ENCODE data around the gene HTRA1. TPM values are rescaled to one million over a fixed set of nuclear protein-coding genes. Genes with fewer than 3 reads are reported as not detected.

The HTRA1 gene
- total RNA-seq, 3 donors from 2014 or later, result 116 to 347 (median 152) TPM

- H3K36me3 ChIP-seq, result no peaks in the 10 kb centered on the region
- no peaks in the 10 kb centered on the region for H3K9me3 ChIP-seq
- peaks cover 0 to 3% of the 10 kb centered on the region in 2 donors for H3K4me1 ChIP-seq
- H3K27ac ChIP-seq, result no peak overlapping the region
- no peaks in the 10 kb centered on the region for H3K27me3 ChIP-seq
- TF ChIP-seq, protein P1, sequence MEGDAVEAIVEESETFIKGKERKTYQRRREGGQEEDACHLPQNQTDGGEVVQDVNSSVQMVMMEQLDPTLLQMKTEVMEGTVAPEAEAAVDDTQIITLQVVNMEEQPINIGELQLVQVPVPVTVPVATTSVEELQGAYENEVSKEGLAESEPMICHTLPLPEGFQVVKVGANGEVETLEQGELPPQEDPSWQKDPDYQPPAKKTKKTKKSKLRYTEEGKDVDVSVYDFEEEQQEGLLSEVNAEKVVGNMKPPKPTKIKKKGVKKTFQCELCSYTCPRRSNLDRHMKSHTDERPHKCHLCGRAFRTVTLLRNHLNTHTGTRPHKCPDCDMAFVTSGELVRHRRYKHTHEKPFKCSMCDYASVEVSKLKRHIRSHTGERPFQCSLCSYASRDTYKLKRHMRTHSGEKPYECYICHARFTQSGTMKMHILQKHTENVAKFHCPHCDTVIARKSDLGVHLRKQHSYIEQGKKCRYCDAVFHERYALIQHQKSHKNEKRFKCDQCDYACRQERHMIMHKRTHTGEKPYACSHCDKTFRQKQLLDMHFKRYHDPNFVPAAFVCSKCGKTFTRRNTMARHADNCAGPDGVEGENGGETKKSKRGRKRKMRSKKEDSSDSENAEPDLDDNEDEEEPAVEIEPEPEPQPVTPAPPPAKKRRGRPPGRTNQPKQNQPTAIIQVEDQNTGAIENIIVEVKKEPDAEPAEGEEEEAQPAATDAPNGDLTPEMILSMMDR (IDR thresholded peaks at IDR 0.05), result no peak
- TF ChIP-seq POLR2A (IDR thresholded peaks at IDR 0.05) (no peak), POLR2AphosphoS5 (IDR thresholded peaks at IDR 0.05) (no peak)
- H3K4me3 ChIP-seq, result no peak overlapping the region
- no peak for DNase-seq (ENCODE audit: low spot score in 2 of 2)
- intact Hi-C loops (cut with DNase I; ENCODE audit: low total_unique reads), result no loop called here
Observed at GRCh38 chr10:122477436-122477835, 16.1 kb downstream of the HTRA1 start.

- TF ChIP-seq POLR2A (IDR thresholded peaks at IDR 0.05) (no peak), POLR2AphosphoS5 (IDR thresholded peaks at IDR 0.05) (no peak)
- TF ChIP-seq, protein P1 (IDR thresholded peaks at IDR 0.05), result no peak
- intact Hi-C loops (cut with DNase I; ENCODE audit: low total_unique reads), result no loop called here
- DNase-seq (ENCODE audit: low spot score in 2 of 2), result no peak
- no peak overlapping the region for H3K4me3 ChIP-seq
- peaks cover 0 to 3% of the 10 kb centered on the region in 2 donors for H3K4me1 ChIP-seq
- H3K27me3 ChIP-seq, result no peaks in the 10 kb centered on the region
- H3K36me3 ChIP-seq, result no peaks in the 10 kb centered on the region
- H3K27ac ChIP-seq, result peak overlapping the region in 1 of 2 donors; percentile 40
- no peaks in the 10 kb centered on the region for H3K9me3 ChIP-seq
Observed at GRCh38 chr10:122478971-122479370, 17.6 kb downstream of the HTRA1 start.

DNA sequence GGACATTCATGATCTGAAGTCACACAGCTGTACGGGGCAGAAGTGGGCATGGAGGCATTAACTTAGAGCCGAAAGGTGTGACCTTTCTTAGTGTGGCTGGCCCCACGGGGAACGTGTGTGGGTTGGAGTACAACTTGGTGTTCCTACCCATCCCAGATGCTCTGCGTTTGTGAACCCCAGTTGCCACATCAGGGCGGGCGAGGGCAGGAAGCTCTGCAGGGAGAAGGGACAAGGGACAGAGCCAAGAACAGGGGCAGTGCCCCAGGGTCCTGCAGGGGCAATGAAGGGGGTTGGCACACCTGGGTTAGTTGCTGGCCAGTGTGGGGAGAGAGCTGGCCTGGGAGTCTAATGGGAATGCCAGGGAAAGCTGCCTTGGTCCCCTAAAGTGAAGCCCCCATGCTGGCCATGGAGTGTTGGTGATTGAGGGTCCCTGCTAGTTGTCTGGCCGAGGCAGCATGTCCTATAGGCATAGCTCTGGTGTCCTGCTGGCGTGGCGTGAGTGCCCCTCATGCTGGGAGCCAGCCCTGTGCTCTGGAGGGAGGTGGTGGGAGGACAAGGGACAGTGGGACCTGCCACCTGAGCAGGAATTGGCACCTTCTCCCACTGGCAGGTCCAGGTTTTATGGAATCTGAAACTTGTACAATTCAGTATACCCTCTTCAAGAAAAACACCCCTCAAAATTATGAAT, 18.9 kb downstream of the HTRA1 start:
- H3K27me3 ChIP-seq, result no peaks in the 10 kb centered on the region
- H3K4me1 ChIP-seq, result peaks cover 0 to 3% of the 10 kb centered on the region in 2 donors
- no peaks in the 10 kb centered on the region for H3K9me3 ChIP-seq
- no peak overlapping the region for H3K4me3 ChIP-seq
- TF ChIP-seq POLR2AphosphoS5 (IDR thresholded peaks at IDR 0.05) (no peak), POLR2A (IDR thresholded peaks at IDR 0.05) (no peak)
- TF ChIP-seq, protein P1 (IDR thresholded peaks at IDR 0.05), result no peak
- intact Hi-C loops (cut with DNase I; ENCODE audit: low total_unique reads), result loop anchor here (1.0 kb wide), 1 partner anchor 28 kb away; no protein-coding TSS in a partner anchor
- peak overlapping the region in 1 of 2 donors; percentile 3 for H3K27ac ChIP-seq
- H3K36me3 ChIP-seq, result no peaks in the 10 kb centered on the region
- DNase-seq (ENCODE audit: low spot score in 2 of 2), result no peak

DNA sequence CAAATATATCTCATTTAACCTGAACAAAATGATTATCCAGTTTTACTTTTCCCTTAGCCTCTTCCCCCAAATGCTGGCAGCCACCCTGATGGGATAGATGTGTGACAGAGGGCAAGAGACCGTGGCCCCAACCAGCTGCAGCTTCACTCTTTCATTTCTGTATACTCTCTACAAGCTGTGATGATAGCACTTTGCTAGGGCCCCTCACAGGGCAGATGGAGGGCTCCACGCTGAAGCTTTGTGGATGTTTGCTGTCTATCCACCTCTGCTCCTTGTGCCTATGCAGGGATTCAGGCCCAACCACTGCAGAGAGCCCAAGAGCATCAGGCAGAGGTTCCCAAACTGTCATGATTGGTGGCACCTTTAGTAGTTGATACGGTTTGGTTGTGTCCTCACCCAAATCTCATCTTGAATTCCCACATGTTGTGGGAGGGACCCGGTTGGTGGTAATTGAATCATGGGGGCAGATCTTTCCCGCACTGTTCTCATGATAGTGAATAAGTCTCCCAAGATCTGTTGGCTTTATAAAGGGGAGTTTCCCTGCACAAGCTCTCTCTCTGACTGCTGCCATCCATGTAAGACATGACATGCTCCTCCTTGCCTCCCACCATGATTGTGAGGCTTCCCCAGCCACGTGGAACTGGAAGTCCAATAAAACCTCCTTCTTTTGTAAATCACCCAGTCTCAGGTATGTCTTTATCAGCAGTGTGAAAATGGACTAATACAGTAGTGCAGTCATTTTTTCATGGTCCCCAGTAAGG, 20.1 kb downstream of the HTRA1 start:
- Histone ChIP-seq H3K4me3 (no peak overlapping the region), H3K9me3 (no peaks in the 10 kb centered on the region), H3K36me3 (no peaks in the 10 kb centered on the region), H3K4me1 (peaks cover 0 to 3% of the 10 kb centered on the region in 2 donors), H3K27me3 (no peaks in the 10 kb centered on the region), H3K27ac (no peak overlapping the region)
- intact Hi-C loops (cut with DNase I; ENCODE audit: low total_unique reads), result no loop called here
- TF ChIP-seq, protein P1 (IDR thresholded peaks at IDR 0.05), result no peak
- TF ChIP-seq POLR2AphosphoS5 (IDR thresholded peaks at IDR 0.05) (no peak), POLR2A (IDR thresholded peaks at IDR 0.05) (no peak)
- DNase-seq (ENCODE audit: low spot score in 2 of 2), result no peak

All from breast epithelium (tissue), 4 donors.